ENCODE results near the gene CEMIP2. TPM values are rescaled to one million over a fixed set of nuclear protein-coding genes. Genes with fewer than 3 reads are reported as not detected.

The CEMIP2 gene
- total and polyA plus RNA-seq, 7 experiments from 2014 or later: 17.6 to 183 (median 87.7) TPM

DNA sequence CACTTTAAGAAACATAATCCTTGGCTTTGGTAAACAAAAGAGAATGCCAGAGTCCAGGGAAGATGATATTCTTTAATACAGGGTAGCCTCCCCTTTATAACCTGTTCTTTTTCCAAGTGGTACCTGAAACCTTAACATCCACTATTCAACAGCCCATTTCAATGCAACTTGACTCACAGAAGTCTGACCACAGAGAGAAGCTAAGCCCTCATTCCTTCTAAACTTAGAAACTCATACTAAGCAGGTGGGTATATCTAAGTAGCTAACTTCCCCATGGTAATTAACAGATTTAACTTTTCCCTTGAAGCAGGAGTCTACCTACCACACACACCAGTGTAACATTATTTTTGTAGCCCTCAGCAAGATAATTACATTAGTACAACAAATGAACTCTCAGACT lies 91.9 kb downstream of the CEMIP2 start:
- Histone ChIP-seq H3K27me3 (ENCODE audit: control insufficient read depth in 2 of 2, insufficient read depth in 2 of 2, low read length in 2 of 2) (no peaks in the 10 kb centered on the region), H3K36me3 (ENCODE audit: control insufficient read depth in 2 of 3, insufficient read depth in 3 of 3, low read length in 3 of 3) (no peaks in the 10 kb centered on the region), H3K9me3 (ENCODE audit: control insufficient read depth in 2 of 3, low read length in 3 of 3) (no peaks in the 10 kb centered on the region), H3K27ac (ENCODE audit: low read depth, low read length) (no peak overlapping the region), H3K4me3 (ENCODE audit: low read length) (no peak overlapping the region), H3K4me1 (ENCODE audit: control insufficient read depth in 2 of 2, insufficient read depth in 2 of 2, low read length in 2 of 2) (no peaks in the 10 kb centered on the region)
- no peak overlapping the region for H3K4me3 Mint-ChIP-seq
- H3K36me3 Mint-ChIP-seq: peaks cover 0 to 23% (median 6%) of the 10 kb centered on the region in 5 donors
- DNase-seq (no peak), ATAC-seq (no peak)
- no peaks in the 10 kb centered on the region for H3K9me3 Mint-ChIP-seq
- ChIA-PET CTCF (no interaction called here), POLR2A (no interaction called here)
- peaks cover under 1 to 27% (median 12%) of the 10 kb centered on the region in 7 donors for H3K4me1 Mint-ChIP-seq
- H3K27me3 Mint-ChIP-seq: peaks cover 0 to 5% (median 0%) of the 10 kb centered on the region in 5 donors
- no peak overlapping the region for H3K27ac Mint-ChIP-seq
- intact Hi-C loops (cut with micrococcal nuclease): no loop called here

DNA sequence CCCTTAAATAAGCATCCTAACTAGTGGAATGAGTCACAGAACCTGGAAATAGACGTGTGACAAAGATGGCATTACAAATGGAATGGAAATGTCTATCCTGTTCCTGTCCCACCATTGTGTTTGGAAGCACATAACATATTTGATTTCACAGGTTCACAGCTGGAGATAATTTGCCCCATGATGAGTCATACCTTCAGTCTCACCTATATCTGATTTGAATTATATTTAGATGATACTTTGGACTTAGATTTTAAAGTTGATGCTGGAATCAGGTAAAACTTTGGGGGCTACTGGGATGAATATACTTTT lies 92.5 kb downstream of the CEMIP2 start:
- ATAC-seq: no peak
- no peaks in the 10 kb centered on the region for H3K4me1 ChIP-seq (ENCODE audit: control insufficient read depth in 2 of 2, insufficient read depth in 2 of 2, low read length in 2 of 2)

DNA sequence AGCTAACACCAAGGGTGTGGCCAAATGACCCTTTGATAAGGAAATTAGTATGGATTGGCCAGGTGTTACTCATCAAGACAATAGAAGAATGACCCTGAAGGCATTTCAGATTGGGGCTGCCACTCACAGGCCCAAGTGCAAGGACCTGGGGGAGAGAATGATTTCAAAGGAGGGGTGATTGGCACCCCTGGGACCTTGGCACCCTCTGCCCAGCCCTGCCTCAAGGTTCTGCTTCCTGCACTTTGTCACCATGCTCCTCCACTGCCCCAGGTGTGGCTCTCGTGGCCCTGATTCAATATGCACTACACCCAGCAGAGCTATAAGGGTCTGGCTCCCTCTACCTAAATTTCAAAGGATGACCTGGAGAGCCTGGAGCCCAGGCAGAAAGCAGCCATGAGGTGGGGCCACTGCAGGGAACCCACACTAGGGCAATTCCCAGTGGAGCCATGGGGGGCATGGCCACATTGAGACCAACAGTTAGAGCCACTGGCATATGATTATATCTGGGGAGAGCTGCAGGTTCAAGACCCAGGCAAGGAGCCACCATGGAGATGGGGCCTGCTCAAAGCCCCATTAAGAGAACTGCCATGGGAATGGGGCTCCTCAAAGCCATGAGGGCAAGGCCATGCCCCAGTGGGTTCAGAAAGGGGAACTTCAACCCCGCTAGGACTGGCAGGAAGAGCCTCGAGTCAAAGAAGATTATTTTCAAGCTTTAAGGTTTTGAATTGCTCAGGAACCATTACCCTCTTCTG lies 93.0 kb downstream of the CEMIP2 start:
- Mint-ChIP-seq H3K4me3 (no peak overlapping the region), H3K36me3 (peaks cover 0 to 23% (median 6%) of the 10 kb centered on the region in 5 donors), H3K4me1 (peaks cover 0 to 23% (median 8%) of the 10 kb centered on the region in 7 donors), H3K27ac (no peak overlapping the region), H3K27me3 (peaks cover 0 to 5% (median 0%) of the 10 kb centered on the region in 5 donors), H3K9me3 (no peaks in the 10 kb centered on the region)
- Histone ChIP-seq H3K9me3 (ENCODE audit: control insufficient read depth in 2 of 3, low read length in 3 of 3) (no peaks in the 10 kb centered on the region), H3K27ac (ENCODE audit: low read depth, low read length) (no peak overlapping the region), H3K4me1 (ENCODE audit: control insufficient read depth in 2 of 2, insufficient read depth in 2 of 2, low read length in 2 of 2) (no peaks in the 10 kb centered on the region), H3K36me3 (ENCODE audit: control insufficient read depth in 2 of 3, insufficient read depth in 3 of 3, low read length in 3 of 3) (no peaks in the 10 kb centered on the region), H3K27me3 (ENCODE audit: control insufficient read depth in 2 of 2, insufficient read depth in 2 of 2, low read length in 2 of 2) (no peaks in the 10 kb centered on the region), H3K4me3 (ENCODE audit: low read length) (no peak overlapping the region)
- DNase-seq (no peak), ATAC-seq (no peak)
- CTCF ChIA-PET: interaction anchor here (0.6 kb wide), 1 partner anchor 131 kb away, joined by 3 read pairs; no protein-coding TSS in a partner anchor
- intact Hi-C loops (cut with micrococcal nuclease): no loop called here
- POLR2A ChIA-PET: no interaction called here

More for the DNA sequence above, 92.5 kb downstream of the CEMIP2 start:
- ChIA-PET CTCF (no interaction called here), POLR2A (no interaction called here)
- H3K27ac Mint-ChIP-seq: no peak overlapping the region
- H3K9me3 ChIP-seq (ENCODE audit: control insufficient read depth in 2 of 3, low read length in 3 of 3): no peaks in the 10 kb centered on the region
- no peaks in the 10 kb centered on the region for H3K36me3 ChIP-seq (ENCODE audit: control insufficient read depth in 2 of 3, insufficient read depth in 3 of 3, low read length in 3 of 3)
- no peak overlapping the region for H3K27ac ChIP-seq (ENCODE audit: low read depth, low read length)
- peaks cover 0 to 5% (median 0%) of the 10 kb centered on the region in 5 donors for H3K27me3 Mint-ChIP-seq
- H3K27me3 ChIP-seq (ENCODE audit: control insufficient read depth in 2 of 2, insufficient read depth in 2 of 2, low read length in 2 of 2): no peaks in the 10 kb centered on the region
- H3K36me3 Mint-ChIP-seq: peaks cover 0 to 23% (median 6%) of the 10 kb centered on the region in 5 donors
- no peak overlapping the region for H3K4me3 Mint-ChIP-seq
- intact Hi-C loops (cut with micrococcal nuclease): no loop called here
- peaks cover 0 to 27% (median 11%) of the 10 kb centered on the region in 7 donors for H3K4me1 Mint-ChIP-seq
- DNase-seq: no peak
- no peaks in the 10 kb centered on the region for H3K9me3 Mint-ChIP-seq
- no peak overlapping the region for H3K4me3 ChIP-seq (ENCODE audit: low read length)

DNA sequence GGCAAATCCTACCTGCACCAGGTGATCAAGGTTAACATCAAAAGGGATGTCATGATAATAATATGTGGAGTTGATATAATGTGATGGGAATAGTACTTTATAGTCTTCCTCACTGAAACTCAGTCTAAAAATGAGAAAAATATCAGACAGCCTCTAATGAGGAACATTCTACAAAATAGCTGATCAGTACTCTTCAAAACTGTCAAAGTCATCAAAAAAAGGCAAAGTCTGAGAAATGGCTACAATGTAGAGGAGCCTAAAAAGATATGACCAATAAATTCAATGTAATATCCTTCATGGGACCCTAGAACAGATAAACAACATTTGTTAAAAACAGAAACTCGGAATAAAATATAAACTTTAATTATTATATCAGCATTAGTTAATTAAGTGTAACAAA lies 95.7 kb downstream of the CEMIP2 start:
- CTCF ChIA-PET: no interaction called here
- Histone ChIP-seq H3K4me3 (ENCODE audit: low read length) (no peak overlapping the region), H3K27me3 (ENCODE audit: control insufficient read depth in 2 of 2, insufficient read depth in 2 of 2, low read length in 2 of 2) (no peaks in the 10 kb centered on the region), H3K36me3 (ENCODE audit: control insufficient read depth in 2 of 3, insufficient read depth in 3 of 3, low read length in 3 of 3) (no peaks in the 10 kb centered on the region), H3K4me1 (ENCODE audit: control insufficient read depth in 2 of 2, insufficient read depth in 2 of 2, low read length in 2 of 2) (no peaks in the 10 kb centered on the region), H3K9me3 (ENCODE audit: control insufficient read depth in 2 of 3, low read length in 3 of 3) (no peaks in the 10 kb centered on the region), H3K27ac (ENCODE audit: low read depth, low read length) (no peak overlapping the region)
- H3K36me3 Mint-ChIP-seq: peaks cover 0 to 19% (median 3%) of the 10 kb centered on the region in 5 donors
- no peak overlapping the region for H3K4me3 Mint-ChIP-seq
- H3K27me3 Mint-ChIP-seq: peaks cover 0 to 11% (median 0%) of the 10 kb centered on the region in 5 donors
- intact Hi-C loops (cut with micrococcal nuclease): no loop called here
- H3K4me1 Mint-ChIP-seq: peaks cover 0 to 9% (median 0%) of the 10 kb centered on the region in 7 donors
- peaks cover 0 to 10% (median 0%) of the 10 kb centered on the region in 11 donors for H3K9me3 Mint-ChIP-seq
- no peak for ATAC-seq
- H3K27ac Mint-ChIP-seq: no peak overlapping the region
- POLR2A ChIA-PET: no interaction called here
- no peak for DNase-seq

DNA sequence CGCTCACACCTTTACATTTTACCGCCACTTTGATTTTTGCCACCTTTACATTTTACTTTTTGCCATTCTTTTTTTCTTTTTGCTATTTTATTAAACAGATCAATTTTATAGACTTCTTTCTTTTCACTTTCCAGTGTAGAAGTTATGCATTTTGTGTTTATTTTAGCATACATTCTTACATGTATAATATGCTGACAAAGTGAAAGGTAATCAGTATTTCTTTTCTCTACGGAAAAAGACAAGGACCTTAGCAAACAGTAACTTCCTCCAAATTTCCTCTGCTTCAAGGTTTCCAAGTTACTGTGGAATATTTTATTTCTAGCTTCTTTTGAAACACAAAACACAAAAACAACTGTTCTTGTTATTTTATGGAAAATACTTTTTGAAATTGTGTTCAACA lies 97.0 kb downstream of the CEMIP2 start:
- Mint-ChIP-seq H3K36me3 (peaks cover 0 to 14% (median 3%) of the 10 kb centered on the region in 5 donors), H3K9me3 (peaks cover 0 to 10% (median 0%) of the 10 kb centered on the region in 11 donors), H3K4me3 (no peak overlapping the region), H3K27ac (no peak overlapping the region), H3K4me1 (peaks cover 0 to 1% (median 0%) of the 10 kb centered on the region in 7 donors), H3K27me3 (peaks cover 0 to 11% (median 0%) of the 10 kb centered on the region in 5 donors)
- Histone ChIP-seq H3K9me3 (ENCODE audit: control insufficient read depth in 2 of 3, low read length in 3 of 3) (no peaks in the 10 kb centered on the region), H3K4me1 (ENCODE audit: control insufficient read depth in 2 of 2, insufficient read depth in 2 of 2, low read length in 2 of 2) (no peaks in the 10 kb centered on the region), H3K27ac (ENCODE audit: low read depth, low read length) (no peak overlapping the region), H3K4me3 (ENCODE audit: low read length) (no peak overlapping the region), H3K27me3 (ENCODE audit: control insufficient read depth in 2 of 2, insufficient read depth in 2 of 2, low read length in 2 of 2) (no peaks in the 10 kb centered on the region), H3K36me3 (ENCODE audit: control insufficient read depth in 2 of 3, insufficient read depth in 3 of 3, low read length in 3 of 3) (no peaks in the 10 kb centered on the region)
- POLR2A ChIA-PET: no interaction called here
- CTCF ChIA-PET: no interaction called here
- no peak for DNase-seq
- intact Hi-C loops (cut with micrococcal nuclease): no loop called here
- ATAC-seq: no peak

DNA sequence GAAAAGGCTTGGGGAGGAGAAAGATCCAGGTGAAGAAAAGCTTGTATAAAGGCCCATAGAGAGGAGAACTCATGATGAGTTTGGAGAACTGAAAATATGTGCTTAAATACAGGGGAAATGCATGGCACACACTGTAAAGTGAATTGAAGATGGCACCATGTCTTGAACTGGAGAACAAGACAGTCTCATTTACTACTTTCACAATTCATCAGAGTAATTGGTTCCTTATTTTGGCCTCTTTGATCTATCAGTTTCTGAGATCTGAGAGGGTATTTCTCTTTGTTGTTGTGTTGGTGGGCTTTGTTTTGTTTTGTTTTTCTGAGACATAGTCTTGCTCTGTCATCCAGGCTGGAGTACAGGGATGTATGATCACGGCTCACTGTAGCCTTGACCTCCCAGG lies 98.2 kb downstream of the CEMIP2 start:
- CTCF ChIA-PET: no interaction called here
- H3K9me3 ChIP-seq (ENCODE audit: control insufficient read depth in 2 of 3, low read length in 3 of 3): no peaks in the 10 kb centered on the region
- no peaks in the 10 kb centered on the region for H3K36me3 ChIP-seq (ENCODE audit: control insufficient read depth in 2 of 3, insufficient read depth in 3 of 3, low read length in 3 of 3)
- H3K27me3 ChIP-seq (ENCODE audit: control insufficient read depth in 2 of 2, insufficient read depth in 2 of 2, low read length in 2 of 2): no peaks in the 10 kb centered on the region
- ATAC-seq (no peak), DNase-seq (no peak)
- H3K4me1 ChIP-seq (ENCODE audit: control insufficient read depth in 2 of 2, insufficient read depth in 2 of 2, low read length in 2 of 2): no peaks in the 10 kb centered on the region
- POLR2A ChIA-PET: no interaction called here
- no peak overlapping the region for H3K4me3 Mint-ChIP-seq
- H3K27me3 Mint-ChIP-seq: peaks cover 0 to 11% (median 0%) of the 10 kb centered on the region in 5 donors
- H3K4me3 ChIP-seq (ENCODE audit: low read length): no peak overlapping the region
- H3K9me3 Mint-ChIP-seq: peaks cover 0 to 10% (median 0%) of the 10 kb centered on the region in 11 donors
- no peaks in the 10 kb centered on the region for H3K4me1 Mint-ChIP-seq
- H3K27ac Mint-ChIP-seq: no peak overlapping the region
- intact Hi-C loops (cut with micrococcal nuclease): no loop called here
- peaks cover 0 to 9% (median 3%) of the 10 kb centered on the region in 5 donors for H3K36me3 Mint-ChIP-seq
- H3K27ac ChIP-seq (ENCODE audit: low read depth, low read length): no peak overlapping the region
